ENCODE measurements around the gene ITGA5. TPM values are rescaled to one million over a fixed set of nuclear protein-coding genes. Genes with fewer than 3 reads are reported as not detected.

The ITGA5 gene
- total RNA-seq, 1 experiment from 2014 or later, result 49.7 TPM

DNA sequence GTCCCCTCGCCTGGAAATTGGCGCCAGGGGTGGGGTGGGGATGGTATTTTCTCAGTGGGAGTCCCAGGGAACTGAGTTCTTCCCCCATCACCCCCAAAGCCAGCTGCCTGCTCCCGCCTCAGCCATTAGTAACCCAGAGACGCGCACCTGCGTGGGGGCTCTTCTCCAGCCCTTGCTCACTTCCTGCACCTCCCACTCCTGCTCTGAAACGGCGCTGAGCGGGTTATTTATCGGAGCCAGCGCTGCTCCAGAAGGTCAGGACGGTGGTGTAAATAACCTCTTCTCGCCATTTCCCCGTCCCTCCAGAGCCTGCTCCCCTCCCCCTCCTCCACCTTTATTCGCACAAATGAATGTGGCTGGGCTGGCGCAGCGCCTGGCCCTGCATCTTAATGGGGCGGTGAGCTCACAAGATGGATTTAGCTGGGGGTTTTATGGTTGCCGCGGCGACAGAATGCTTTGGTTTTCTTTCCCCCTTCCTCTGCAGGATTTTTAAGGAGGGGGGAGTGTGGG lies 67.0 kb downstream of the ITGA5 start:
- no peak for DNase-seq (ENCODE audit: low read depth, low spot score)
- CTCF ChIA-PET, result interaction anchor here (1.1 to 3.0 kb wide), 2 partner anchors 27 kb away, joined by 3 to 7 read pairs; partner anchors contain the start of gene COPZ1
- H3K9me3 ChIP-seq (ENCODE audit: control insufficient read depth in 1 of 2, insufficient read depth in 1 of 2, low read depth in 1 of 2, low read length in 2 of 2), result no peaks in the 10 kb centered on the region
- H2AFZ ChIP-seq (ENCODE audit: low read depth, low read length, poor library complexity, severe bottlenecking), result no peak overlapping the region
- no peaks in the 10 kb centered on the region for H3K9me2 ChIP-seq (ENCODE audit: insufficient read depth)
- RAD21 ChIA-PET (ENCODE audit: low non-redundant PET in 1 of 2, low total read pairs in 2 of 2, uncharacterized antibody in 2 of 2, unreplicated experiment in 2 of 2), result no interaction called here
- H3K79me2 ChIP-seq (ENCODE audit: insufficient read depth, low read length), result no peaks in the 10 kb centered on the region
- H3K36me3 ChIP-seq (ENCODE audit: control insufficient read depth in 1 of 2, insufficient read depth in 2 of 2, low read length in 2 of 2), result peaks cover 34 to 35% of the 10 kb centered on the region in 2 experiments
- no TSS peak for BruUV-seq (replicated peaks)
- H3K4me2 ChIP-seq (ENCODE audit: low read length), result no peak overlapping the region
- TF ChIP-seq YY1 (IDR thresholded peaks at IDR 0.05; ENCODE audit: extremely low read depth, insufficient replicate concordance, low read depth, low read length), result no peak
- no peak for TF ChIP-seq ELF1 (IDR thresholded peaks at IDR 0.05; ENCODE audit: borderline replicate concordance, low read depth)
- no peak for TF ChIP-seq SP1 (IDR thresholded peaks at IDR 0.05; ENCODE audit: low read depth)
- TF ChIP-seq SRF (IDR thresholded peaks at IDR 0.05; ENCODE audit: low read depth), result no peak
- no peak for TF ChIP-seq JUND (IDR thresholded peaks at IDR 0.05)
- TF ChIP-seq, protein P1, sequence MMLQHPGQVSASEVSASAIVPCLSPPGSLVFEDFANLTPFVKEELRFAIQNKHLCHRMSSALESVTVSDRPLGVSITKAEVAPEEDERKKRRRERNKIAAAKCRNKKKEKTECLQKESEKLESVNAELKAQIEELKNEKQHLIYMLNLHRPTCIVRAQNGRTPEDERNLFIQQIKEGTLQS (IDR thresholded peaks at IDR 0.05), result no peak
- TF ChIP-seq ZNF274 (IDR thresholded peaks at IDR 0.05; ENCODE audit: low read depth, low read length), result no peak
- TF ChIP-seq POLR2AphosphoS5 (IDR thresholded peaks at IDR 0.05; ENCODE audit: low read depth, low read length), result no peak
- TF ChIP-seq, protein P2, sequence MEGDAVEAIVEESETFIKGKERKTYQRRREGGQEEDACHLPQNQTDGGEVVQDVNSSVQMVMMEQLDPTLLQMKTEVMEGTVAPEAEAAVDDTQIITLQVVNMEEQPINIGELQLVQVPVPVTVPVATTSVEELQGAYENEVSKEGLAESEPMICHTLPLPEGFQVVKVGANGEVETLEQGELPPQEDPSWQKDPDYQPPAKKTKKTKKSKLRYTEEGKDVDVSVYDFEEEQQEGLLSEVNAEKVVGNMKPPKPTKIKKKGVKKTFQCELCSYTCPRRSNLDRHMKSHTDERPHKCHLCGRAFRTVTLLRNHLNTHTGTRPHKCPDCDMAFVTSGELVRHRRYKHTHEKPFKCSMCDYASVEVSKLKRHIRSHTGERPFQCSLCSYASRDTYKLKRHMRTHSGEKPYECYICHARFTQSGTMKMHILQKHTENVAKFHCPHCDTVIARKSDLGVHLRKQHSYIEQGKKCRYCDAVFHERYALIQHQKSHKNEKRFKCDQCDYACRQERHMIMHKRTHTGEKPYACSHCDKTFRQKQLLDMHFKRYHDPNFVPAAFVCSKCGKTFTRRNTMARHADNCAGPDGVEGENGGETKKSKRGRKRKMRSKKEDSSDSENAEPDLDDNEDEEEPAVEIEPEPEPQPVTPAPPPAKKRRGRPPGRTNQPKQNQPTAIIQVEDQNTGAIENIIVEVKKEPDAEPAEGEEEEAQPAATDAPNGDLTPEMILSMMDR (IDR thresholded peaks at IDR 0.05 in 2 of 3, conservative IDR thresholded peaks at IDR 0.05 in 1 of 3; ENCODE audit: borderline replicate concordance in 1 of 3, insufficient read depth in 1 of 3, low read depth in 2 of 3, low read length in 2 of 3), result no peak
- no peak for TF ChIP-seq FOSL1 (IDR thresholded peaks at IDR 0.05; ENCODE audit: low read depth)
- TF ChIP-seq ZFX (IDR thresholded peaks at IDR 0.05), result no peak
- TF ChIP-seq EGR1 (IDR thresholded peaks at IDR 0.05; ENCODE audit: low read depth), result no peak
- no peak for TF ChIP-seq SIN3A (IDR thresholded peaks at IDR 0.05; ENCODE audit: low read depth)
- TF ChIP-seq POLR2A (IDR thresholded peaks at IDR 0.05; ENCODE audit: borderline replicate concordance, extremely low read depth, insufficient read depth, insufficient read length), result no peak
- TF ChIP-seq RAD21 (IDR thresholded peaks at IDR 0.05; ENCODE audit: low read depth), result no peak
- TF ChIP-seq, protein P3, sequence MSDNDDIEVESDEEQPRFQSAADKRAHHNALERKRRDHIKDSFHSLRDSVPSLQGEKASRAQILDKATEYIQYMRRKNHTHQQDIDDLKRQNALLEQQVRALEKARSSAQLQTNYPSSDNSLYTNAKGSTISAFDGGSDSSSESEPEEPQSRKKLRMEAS (IDR thresholded peaks at IDR 0.05), result no peak
- no peak for TF ChIP-seq CEBPB (IDR thresholded peaks at IDR 0.05; ENCODE audit: low read depth)
- no peak for TF ChIP-seq EZH2phosphoT487 (IDR thresholded peaks at IDR 0.05; ENCODE audit: borderline replicate concordance)
- no peak overlapping the region for H3K4me3 ChIP-seq (replicated peaks in 1 of 2; ENCODE audit: low read depth in 1 of 2, low read length in 2 of 2)
- no peak overlapping the region for H3K27ac ChIP-seq (ENCODE audit: low read depth, low read length)
- H3K4me1 ChIP-seq (ENCODE audit: control insufficient read depth in 1 of 2, insufficient read depth in 2 of 2, low read length in 2 of 2), result peaks cover 0 to 2% of the 10 kb centered on the region in 2 experiments; a peak in 1 of 4 replicates
- no peak overlapping the region for H3K9ac ChIP-seq (ENCODE audit: low read length)
- intact Hi-C loops (cut with micrococcal nuclease), result no loop called here
- ATAC-seq, result no peak
- H3K27me3 ChIP-seq (ENCODE audit: insufficient read depth, low read length), result no peaks in the 10 kb centered on the region
- no peaks in the 10 kb centered on the region for H4K20me1 ChIP-seq (ENCODE audit: insufficient read depth)
- POLR2A ChIA-PET, result interaction anchor here (0.9 to 1.3 kb wide), 2 partner anchors 8 to 26 kb away, joined by 3 read pairs; no protein-coding TSS in a partner anchor
